Esophagus squamous epithelium (tissue), 5 donors: Measurements from ENCODE around the gene ASB7. TPM values are rescaled to one million over a fixed set of nuclear protein-coding genes. Genes with fewer than 3 reads are reported as not detected.

Source experiments
- DNase-seq: peaks from one replicate; lab custom pipeline; 2025; lab: John Stamatoyannopoulos, UW
- H3K27ac ChIP-seq, 4 donors: fragments of 200-600 bp; sonication (generic); one replicate each; pipeline ENCODE4 v1.5.1; 2016 to 2019; ENCODE audit warnings: mild to moderate bottlenecking in 1 of 4
- H3K27me3 ChIP-seq, 4 donors: fragments of 200-600 bp; sonication (generic); 1 replicate in 3 of 4; 2 replicates in 1 of 4; pipeline versions ENCODE4 v1.5.1 to v1.6.0; 2017 to 2021; ENCODE audit warnings: antibody characterized with exemption in 1 of 4
- H3K36me3 ChIP-seq, 3 donors: fragments of 200-600 bp; sonication (generic); one replicate each; pipeline ENCODE4 v1.5.1; 2016 to 2019
- H3K4me1 ChIP-seq, 3 donors: fragments of 200-600 bp; sonication (generic); one replicate each; pipeline ENCODE4 v1.5.1; 2017 to 2019
- H3K4me3 ChIP-seq, 4 donors: fragments of 200-600 bp; sonication (generic); 1 replicate in 3 of 4; 2 replicates in 1 of 4; pipeline ENCODE4 v1.5.1; 2016 to 2019; ENCODE audit warnings: mild to moderate bottlenecking in 2 of 4, moderate library complexity in 1 of 4
- H3K9me3 ChIP-seq, 3 donors: fragments of 200-600 bp; sonication (generic); one replicate each; pipeline ENCODE4 v1.5.1; 2016 to 2019
- CTCF ChIP-seq, 6 experiments: fragments of 450-650 bp in 4 of 6; fragments of 200-600 bp in 2 of 6; sonication (generic) in 2 of 6; IDR thresholded peaks; one replicate each; pipeline ENCODE4 v1.5.1; 2016 to 2019; ENCODE audit warnings: antibody characterized with exemption in 6 of 6, mild to moderate bottlenecking in 4 of 6, moderate library complexity in 4 of 6
- POLR2A ChIP-seq, 4 donors: fragments of 450-650 bp; IDR thresholded peaks; one replicate each; pipeline ENCODE4 v1.6.1; 2017; ENCODE audit warnings: antibody characterized with exemption in 4 of 4, mild to moderate bottlenecking in 4 of 4, moderate library complexity in 3 of 4
- whole genome bisulfite sequencing, 2 donors: methylation state at CpG; one replicate each; pipeline ENCODE4 v1.1.5; 2018; 5-methylcytosine and 5-hydroxymethylcytosine counted together
- intact Hi-C: fragments of 100-400 bp; cut with DNase I; formaldehyde crosslinking; loops from one replicate; pipeline ENCODE4 v1.15.0; 2022
- total RNA-seq, 4 donors: library from RNA; depleted of rRNA; stranded (reverse); fragments of >200 nt; gene quantifications; one replicate each; pipeline ENCODE4 v1.1.0, GENCODE V29; 2016
- donor health status: DM: yes; HTN: yes; CAD: no.

ASB7 gene
- total RNA-seq, 4 donors from 2014 or later = 9.7 to 12.3 (median 12.0) TPM

GRCh38 chr15:100560323-100560722 is 42.1 kb upstream of the ASB7 start:
- Histone ChIP-seq H3K9me3 (no peaks in the 10 kb centered on the region), H3K27ac (no peak overlapping the region), H3K4me1 (peaks cover 10 to 47% (median 15%) of the 10 kb centered on the region in 3 donors), H3K36me3 (no peaks in the 10 kb centered on the region), H3K27me3 (no peaks in the 10 kb centered on the region), H3K4me3 (no peak overlapping the region)
- TF ChIP-seq CTCF (IDR thresholded peaks at IDR 0.05) (no peak), POLR2A (IDR thresholded peaks at IDR 0.05) (no peak)
- DNase-seq = no peak
- intact Hi-C loops = loop anchor here (10.0 kb wide), 1 partner anchor 216 kb away; the partner anchor contains the start of gene ADAMTS17

DNA sequence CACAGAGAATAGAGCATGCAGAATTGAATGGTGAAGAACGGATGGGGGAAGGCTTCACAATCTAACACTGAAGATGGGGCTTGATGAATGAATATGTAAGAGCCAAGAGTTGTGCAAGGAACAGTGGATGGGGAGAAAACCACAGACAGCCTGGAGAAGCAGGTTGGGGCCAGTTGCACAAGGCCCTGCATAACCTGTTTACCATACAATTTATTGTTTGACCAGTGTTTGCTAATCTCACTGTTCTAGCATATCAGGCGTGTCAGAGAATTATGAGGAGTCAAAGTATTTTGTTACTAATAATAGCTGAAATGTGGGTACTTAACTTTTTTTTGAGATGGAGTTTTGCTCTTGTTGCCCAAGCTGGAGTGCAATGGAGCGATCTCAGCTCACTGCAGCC is 36.8 kb upstream of the ASB7 start:
- Histone ChIP-seq H3K27ac (peak overlapping the region in 3 of 4 donors; percentile 17 to 52 (median 38)), H3K36me3 (peaks cover 0 to 25% (median 0%) of the 10 kb centered on the region in 3 donors), H3K4me1 (peaks cover 3 to 42% (median 7%) of the 10 kb centered on the region in 3 donors), H3K27me3 (no peaks in the 10 kb centered on the region), H3K4me3 (no peak overlapping the region), H3K9me3 (no peaks in the 10 kb centered on the region)
- WGBS, 2 donors = 56 to 68% methylated on average over 3 of the region's 3 CpGs
- DNase-seq = no peak
- intact Hi-C loops = loop anchor here (10.0 kb wide), 1 partner anchor 221 kb away; the partner anchor contains the start of gene ADAMTS17
- TF ChIP-seq CTCF (IDR thresholded peaks at IDR 0.05) (no peak), POLR2A (IDR thresholded peaks at IDR 0.05) (no peak)

DNA sequence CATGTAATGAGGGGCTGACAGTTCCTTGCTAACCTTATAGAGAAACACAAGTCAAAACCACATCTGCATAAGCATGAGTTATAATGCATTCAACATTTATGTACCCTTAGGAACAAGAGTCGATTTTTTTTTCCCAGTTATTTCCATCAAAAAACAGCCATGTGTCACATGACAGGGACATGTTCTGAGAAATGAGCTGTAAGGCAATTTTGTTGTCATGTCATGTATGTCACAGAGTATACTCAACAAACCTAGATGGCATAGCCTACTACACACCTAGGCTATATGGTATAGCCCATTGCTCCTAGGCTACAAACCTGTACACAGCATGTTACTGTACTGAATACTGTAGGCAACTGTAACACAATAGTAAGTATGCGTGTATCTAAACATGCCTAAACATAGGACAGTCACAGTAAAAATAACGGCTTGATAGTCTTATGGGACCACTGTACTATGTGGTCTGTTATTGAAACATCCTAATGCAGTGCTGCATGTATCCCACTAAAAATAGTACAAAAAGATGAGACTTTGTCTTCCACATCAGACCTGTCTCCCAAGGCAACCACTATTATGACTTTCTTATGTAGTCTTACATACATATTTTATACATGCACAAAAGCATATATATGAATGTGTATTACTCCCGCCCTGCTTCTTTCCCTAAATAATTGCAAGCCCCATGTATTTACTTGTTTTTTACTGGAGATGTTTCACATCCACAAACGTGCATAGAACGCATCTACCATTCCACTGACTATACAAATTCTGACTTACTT is 35.4 kb upstream of the ASB7 start:
- no peak for DNase-seq
- Histone ChIP-seq H3K27ac (no peak overlapping the region), H3K9me3 (no peaks in the 10 kb centered on the region), H3K4me3 (no peak overlapping the region), H3K4me1 (peaks cover 3 to 44% (median 7%) of the 10 kb centered on the region in 3 donors), H3K36me3 (peaks cover 0 to 38% (median 0%) of the 10 kb centered on the region in 3 donors), H3K27me3 (no peaks in the 10 kb centered on the region)
- WGBS, 2 donors = 95 to 99% methylated on average over 6 of the region's 6 CpGs
- intact Hi-C loops = loop anchor here (10.0 kb wide), 1 partner anchor 222 kb away; the partner anchor contains the start of gene ADAMTS17
- no peak for TF ChIP-seq POLR2A (IDR thresholded peaks at IDR 0.05)
- TF ChIP-seq CTCF (IDR thresholded peaks at IDR 0.05) = no peak

DNA sequence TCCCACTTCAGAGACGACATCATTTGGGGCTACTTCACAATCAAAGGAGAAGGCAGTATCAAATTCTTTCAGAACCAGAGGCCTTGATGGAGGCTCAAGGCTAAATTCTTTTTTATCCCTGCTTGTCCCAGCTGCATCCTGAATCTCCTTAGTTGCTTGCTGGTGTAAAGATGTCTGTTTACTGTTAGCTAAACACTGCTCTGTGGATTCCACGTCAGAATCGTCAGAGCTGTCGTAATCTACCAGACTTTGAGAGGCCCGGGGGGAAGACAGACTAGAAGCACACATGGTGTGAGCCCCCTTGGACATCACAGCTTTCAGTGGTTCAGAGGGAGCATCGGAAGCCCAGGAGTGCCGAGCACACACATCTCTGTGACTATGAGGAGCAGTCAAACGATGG is 33.0 kb upstream of the ASB7 start:
- Histone ChIP-seq H3K27me3 (no peaks in the 10 kb centered on the region), H3K27ac (no peak overlapping the region), H3K4me1 (peaks cover 0 to 33% (median 3%) of the 10 kb centered on the region in 3 donors), H3K36me3 (peaks cover 0 to 57% (median 0%) of the 10 kb centered on the region in 3 donors), H3K4me3 (no peak overlapping the region), H3K9me3 (no peaks in the 10 kb centered on the region)
- no peak for DNase-seq
- WGBS, 2 donors = 63 to 85% methylated on average over 5 to 7 of the region's 8 CpGs
- TF ChIP-seq POLR2A (IDR thresholded peaks at IDR 0.05) (no peak), CTCF (IDR thresholded peaks at IDR 0.05) (no peak)
- intact Hi-C loops = loop anchor here (10.0 kb wide), 1 partner anchor 225 kb away; the partner anchor contains the start of gene ADAMTS17

DNA sequence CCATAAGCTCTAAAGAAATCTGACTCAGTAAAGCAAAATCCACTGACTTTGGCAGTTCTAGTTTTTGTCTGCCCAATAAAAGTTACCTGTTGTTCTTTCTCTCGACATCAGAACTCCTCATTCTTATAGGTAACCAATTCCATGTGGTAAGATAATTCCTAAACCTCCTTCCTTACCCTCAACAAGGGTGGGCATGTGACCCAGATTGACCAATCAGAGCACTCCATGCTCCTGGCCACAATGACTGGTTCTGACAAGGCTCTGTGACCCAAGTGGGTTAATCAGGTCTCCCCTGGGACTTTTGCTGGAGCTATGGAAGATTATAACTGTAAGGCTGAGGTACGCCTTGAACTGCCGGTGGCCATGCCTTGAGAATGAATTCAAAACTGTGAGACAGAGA is 32.1 kb upstream of the ASB7 start:
- WGBS, 2 donors = 90 to 94% methylated on average over 3 of the region's 3 CpGs
- intact Hi-C loops = no loop called here

More for the DNA sequence above, 32.1 kb upstream of the ASB7 start:
- Histone ChIP-seq H3K4me1 (peaks cover 0 to 24% (median under 1%) of the 10 kb centered on the region in 3 donors), H3K36me3 (peaks cover 0 to 65% (median 0%) of the 10 kb centered on the region in 3 donors), H3K9me3 (no peaks in the 10 kb centered on the region), H3K4me3 (no peak overlapping the region), H3K27ac (no peak overlapping the region), H3K27me3 (no peaks in the 10 kb centered on the region)
- DNase-seq = no peak
- TF ChIP-seq POLR2A (IDR thresholded peaks at IDR 0.05) (no peak), CTCF (IDR thresholded peaks at IDR 0.05) (no peak)
